GM12878 (cell line): ENCODE results near the gene ARID5B. TPM values are rescaled to one million over a fixed set of nuclear protein-coding genes. Genes with fewer than 3 reads are reported as not detected.

Experiments used
- ESRRA ChIP-seq: IDR thresholded peaks from 2 replicates; pipeline ENCODE4 v1.6.1; 2012; ENCODE audit warnings: mild to moderate bottlenecking, low read length, improper control_type of control experiment
- HSF1 ChIP-seq: fragments of 150-350 bp; IDR thresholded peaks from 2 replicates; pipeline ENCODE4 v1.6.1; 2014; ENCODE audit warnings: mild to moderate bottlenecking, low read depth, low read length
- MTA3 ChIP-seq: IDR thresholded peaks from 2 replicates; pipeline ENCODE4 v1.6.1; 2012; ENCODE audit warnings: low read length, inconsistent platforms, borderline replicate concordance
- SMAD1 ChIP-seq: fragments of 450-650 bp; IDR thresholded peaks from 2 replicates; pipeline ENCODE4 v1.6.1; 2018; ENCODE audit warnings: mild to moderate bottlenecking, low read depth; ENCODE audit not compliant: partially characterized antibody
- SPI1 ChIP-seq: IDR thresholded peaks from 2 replicates; pipeline ENCODE4 v1.6.1; 2011; ENCODE audit warnings: low read depth, mild to moderate bottlenecking, low read length, moderate library complexity, borderline replicate concordance; ENCODE audit not compliant: insufficient read depth
- polyA plus RNA-seq, 11 experiments: library from polyadenylated mRNA; depleted of rRNA in 4 of 11; unstranded in 6 of 11; stranded (reverse) in 5 of 11; fragments of >200 nt; fragmentation: Nextera tagmentation in 4 of 11; fragmentation: Illumina TruSeq in 1 of 11; extraction: Ambion mirVana in 4 of 11; extraction: Trizol in 1 of 11; gene quantifications; 1 replicate in 1 of 11; 2 replicates in 10 of 11; pipeline versions ENCODE4 v1.2.1 to v1.2.3, GENCODE V29; 2011 to 2016; ENCODE audit warnings: inconsistent platforms in 2 of 11, missing spikeins in 2 of 11, low read depth in 1 of 11
- total RNA-seq, 4 experiments: library from RNA; depleted of rRNA in 3 of 4; stranded (reverse); fragments of >200 nt in 3 of 4; fragmentation: Illumina TruSeq in 1 of 4; extraction: Trizol in 1 of 4; gene quantifications; 2 replicates each; pipeline versions ENCODE4 v1.2.1 to v1.2.3, GENCODE V29; 2013 to 2021
- TF ChIP-seq, protein P1 (sequence below): fragments of 450-650 bp; formaldehyde crosslinking; IDR thresholded peaks from 2 replicates; pipeline ENCODE4 v1.4.0; 2020; ENCODE audit warnings: mild to moderate bottlenecking, moderate library complexity
- TF ChIP-seq, protein P2 (sequence below): fragments of 450-650 bp; IDR thresholded peaks from 2 replicates; pipeline ENCODE4 v1.6.1; 2017; ENCODE audit warnings: mild to moderate bottlenecking, moderate library complexity

Gene ARID5B
- total and polyA plus RNA-seq, 10 of the 15 experiments (the other 5 are each of a cell fraction or from before 2014, with no cell fraction given) = 2.7 to 8.5 (median 6.1) TPM

DNA sequence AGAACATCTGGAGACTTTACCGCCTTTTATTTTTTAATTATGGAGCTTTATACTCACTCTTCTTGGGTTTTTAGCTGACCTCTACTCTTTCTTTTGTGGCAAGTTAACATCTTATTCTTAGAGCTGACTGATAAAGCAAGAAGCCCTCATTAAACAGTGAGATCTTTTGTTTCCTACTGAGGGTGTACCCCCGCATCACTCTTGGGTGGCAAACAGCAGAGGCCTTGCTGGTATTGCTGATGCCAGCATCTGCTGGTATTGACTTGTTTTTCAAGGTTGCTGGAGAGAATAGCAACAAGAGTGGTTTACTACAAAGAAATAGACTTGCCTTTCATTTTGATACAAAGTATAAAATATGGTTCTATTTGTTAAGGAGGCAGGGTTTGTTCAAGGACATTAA, 154.7 kb downstream of the ARID5B start (continued):
- TF ChIP-seq, protein P1, sequence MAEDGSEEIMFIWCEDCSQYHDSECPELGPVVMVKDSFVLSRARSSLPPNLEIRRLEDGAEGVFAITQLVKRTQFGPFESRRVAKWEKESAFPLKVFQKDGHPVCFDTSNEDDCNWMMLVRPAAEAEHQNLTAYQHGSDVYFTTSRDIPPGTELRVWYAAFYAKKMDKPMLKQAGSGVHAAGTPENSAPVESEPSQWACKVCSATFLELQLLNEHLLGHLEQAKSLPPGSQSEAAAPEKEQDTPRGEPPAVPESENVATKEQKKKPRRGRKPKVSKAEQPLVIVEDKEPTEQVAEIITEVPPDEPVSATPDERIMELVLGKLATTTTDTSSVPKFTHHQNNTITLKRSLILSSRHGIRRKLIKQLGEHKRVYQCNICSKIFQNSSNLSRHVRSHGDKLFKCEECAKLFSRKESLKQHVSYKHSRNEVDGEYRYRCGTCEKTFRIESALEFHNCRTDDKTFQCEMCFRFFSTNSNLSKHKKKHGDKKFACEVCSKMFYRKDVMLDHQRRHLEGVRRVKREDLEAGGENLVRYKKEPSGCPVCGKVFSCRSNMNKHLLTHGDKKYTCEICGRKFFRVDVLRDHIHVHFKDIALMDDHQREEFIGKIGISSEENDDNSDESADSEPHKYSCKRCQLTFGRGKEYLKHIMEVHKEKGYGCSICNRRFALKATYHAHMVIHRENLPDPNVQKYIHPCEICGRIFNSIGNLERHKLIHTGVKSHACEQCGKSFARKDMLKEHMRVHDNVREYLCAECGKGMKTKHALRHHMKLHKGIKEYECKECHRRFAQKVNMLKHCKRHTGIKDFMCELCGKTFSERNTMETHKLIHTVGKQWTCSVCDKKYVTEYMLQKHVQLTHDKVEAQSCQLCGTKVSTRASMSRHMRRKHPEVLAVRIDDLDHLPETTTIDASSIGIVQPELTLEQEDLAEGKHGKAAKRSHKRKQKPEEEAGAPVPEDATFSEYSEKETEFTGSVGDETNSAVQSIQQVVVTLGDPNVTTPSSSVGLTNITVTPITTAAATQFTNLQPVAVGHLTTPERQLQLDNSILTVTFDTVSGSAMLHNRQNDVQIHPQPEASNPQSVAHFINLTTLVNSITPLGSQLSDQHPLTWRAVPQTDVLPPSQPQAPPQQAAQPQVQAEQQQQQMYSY (CRISPR knock-in tag) = no peak
- TF ChIP-seq MTA3 = no peak
- no peak for TF ChIP-seq SMAD1
- no peak for TF ChIP-seq HSF1
- TF ChIP-seq SPI1 = no peak
- TF ChIP-seq, protein P2, sequence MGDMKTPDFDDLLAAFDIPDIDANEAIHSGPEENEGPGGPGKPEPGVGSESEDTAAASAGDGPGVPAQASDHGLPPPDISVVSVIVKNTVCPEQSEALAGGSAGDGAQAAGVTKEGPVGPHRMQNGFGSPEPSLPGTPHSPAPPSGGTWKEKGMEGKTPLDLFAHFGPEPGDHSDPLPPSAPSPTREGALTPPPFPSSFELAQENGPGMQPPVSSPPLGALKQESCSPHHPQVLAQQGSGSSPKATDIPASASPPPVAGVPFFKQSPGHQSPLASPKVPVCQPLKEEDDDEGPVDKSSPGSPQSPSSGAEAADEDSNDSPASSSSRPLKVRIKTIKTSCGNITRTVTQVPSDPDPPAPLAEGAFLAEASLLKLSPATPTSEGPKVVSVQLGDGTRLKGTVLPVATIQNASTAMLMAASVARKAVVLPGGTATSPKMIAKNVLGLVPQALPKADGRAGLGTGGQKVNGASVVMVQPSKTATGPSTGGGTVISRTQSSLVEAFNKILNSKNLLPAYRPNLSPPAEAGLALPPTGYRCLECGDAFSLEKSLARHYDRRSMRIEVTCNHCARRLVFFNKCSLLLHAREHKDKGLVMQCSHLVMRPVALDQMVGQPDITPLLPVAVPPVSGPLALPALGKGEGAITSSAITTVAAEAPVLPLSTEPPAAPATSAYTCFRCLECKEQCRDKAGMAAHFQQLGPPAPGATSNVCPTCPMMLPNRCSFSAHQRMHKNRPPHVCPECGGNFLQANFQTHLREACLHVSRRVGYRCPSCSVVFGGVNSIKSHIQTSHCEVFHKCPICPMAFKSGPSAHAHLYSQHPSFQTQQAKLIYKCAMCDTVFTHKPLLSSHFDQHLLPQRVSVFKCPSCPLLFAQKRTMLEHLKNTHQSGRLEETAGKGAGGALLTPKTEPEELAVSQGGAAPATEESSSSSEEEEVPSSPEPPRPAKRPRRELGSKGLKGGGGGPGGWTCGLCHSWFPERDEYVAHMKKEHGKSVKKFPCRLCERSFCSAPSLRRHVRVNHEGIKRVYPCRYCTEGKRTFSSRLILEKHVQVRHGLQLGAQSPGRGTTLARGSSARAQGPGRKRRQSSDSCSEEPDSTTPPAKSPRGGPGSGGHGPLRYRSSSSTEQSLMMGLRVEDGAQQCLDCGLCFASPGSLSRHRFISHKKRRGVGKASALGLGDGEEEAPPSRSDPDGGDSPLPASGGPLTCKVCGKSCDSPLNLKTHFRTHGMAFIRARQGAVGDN = no peak
- TF ChIP-seq ESRRA = no peak
- TF ChIP-seq, all 136 proteins: peak for 0
